ENCODE results near the gene CTXN1.
A peak's percentile ranks its signal among the peaks of the same experiment; 100 is the strongest.

Gene CTXN1

DNA sequence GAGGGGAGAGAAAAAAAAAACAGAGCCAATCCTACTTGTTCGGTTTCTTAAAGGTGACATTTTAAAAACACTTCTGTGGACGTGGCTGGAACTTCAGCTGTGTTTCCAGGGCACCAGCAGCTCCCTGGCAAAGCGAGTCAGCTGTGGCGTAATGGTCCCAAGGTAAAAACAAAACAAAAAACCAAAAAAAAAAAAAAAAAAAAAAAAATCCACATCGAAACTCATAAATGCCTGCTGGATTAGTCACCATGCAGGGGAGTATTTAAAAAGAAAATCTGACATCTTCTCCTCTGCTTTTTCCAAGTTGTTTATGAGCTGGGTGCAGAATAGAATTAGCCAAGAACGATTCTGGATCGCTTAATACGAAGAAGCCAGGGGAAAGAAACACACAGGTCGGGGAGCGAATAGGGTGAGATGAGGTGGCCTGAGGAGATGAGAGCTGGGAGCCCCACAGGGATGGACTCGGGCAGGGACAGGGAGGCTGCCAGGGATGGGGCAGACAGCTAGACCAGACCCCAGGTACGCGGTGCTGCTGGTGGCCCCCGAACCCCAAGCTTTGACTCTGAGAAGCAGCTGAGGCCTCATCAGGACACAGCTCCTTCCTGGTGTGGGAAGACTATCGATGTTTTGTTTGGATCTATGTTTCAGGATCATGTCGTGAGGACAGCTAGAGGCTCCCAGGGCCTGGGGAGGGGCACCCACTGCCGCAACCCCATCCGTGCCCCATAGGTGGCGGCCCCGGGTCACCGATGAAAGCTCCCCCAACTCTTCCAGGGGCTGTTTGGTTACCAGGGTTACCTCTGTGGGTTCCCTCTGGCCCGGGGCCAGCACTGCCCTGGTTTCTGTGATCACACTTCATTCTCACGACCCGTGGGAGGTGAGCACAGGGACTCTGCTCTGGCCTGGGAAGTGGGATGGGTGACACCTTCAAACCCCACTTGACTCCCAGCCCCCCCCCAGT lies 3.1 kb upstream of the CTXN1 start:
- no peak overlapping the region for H3K4me3 ChIP-seq (ENCODE audit: low read length)
- TF ChIP-seq, protein P1, sequence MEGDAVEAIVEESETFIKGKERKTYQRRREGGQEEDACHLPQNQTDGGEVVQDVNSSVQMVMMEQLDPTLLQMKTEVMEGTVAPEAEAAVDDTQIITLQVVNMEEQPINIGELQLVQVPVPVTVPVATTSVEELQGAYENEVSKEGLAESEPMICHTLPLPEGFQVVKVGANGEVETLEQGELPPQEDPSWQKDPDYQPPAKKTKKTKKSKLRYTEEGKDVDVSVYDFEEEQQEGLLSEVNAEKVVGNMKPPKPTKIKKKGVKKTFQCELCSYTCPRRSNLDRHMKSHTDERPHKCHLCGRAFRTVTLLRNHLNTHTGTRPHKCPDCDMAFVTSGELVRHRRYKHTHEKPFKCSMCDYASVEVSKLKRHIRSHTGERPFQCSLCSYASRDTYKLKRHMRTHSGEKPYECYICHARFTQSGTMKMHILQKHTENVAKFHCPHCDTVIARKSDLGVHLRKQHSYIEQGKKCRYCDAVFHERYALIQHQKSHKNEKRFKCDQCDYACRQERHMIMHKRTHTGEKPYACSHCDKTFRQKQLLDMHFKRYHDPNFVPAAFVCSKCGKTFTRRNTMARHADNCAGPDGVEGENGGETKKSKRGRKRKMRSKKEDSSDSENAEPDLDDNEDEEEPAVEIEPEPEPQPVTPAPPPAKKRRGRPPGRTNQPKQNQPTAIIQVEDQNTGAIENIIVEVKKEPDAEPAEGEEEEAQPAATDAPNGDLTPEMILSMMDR (conservative IDR thresholded peaks at IDR 0.05; ENCODE audit: low read depth, low read length) = peak; percentile 56
- DNase-seq (ENCODE audit: low read depth) = peak; percentile 35

DNA sequence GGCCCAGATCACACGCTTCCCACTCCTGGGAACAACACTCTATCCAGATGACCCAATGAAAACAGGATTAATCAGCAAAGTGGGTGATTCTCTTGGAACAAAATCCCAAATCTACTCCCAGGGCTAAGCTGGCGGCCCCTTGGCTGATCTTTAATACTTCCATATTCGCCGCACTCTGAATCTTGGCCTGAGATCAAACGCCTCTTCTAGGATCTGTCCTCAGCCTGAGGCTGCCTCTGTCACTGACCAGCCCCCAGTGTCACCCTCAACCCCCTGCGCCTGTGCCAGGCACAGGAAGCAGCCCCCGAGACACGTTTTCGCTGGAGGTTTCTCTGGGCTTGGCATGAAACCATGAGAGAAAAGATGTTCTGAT lies 2.4 kb upstream of the CTXN1 start:
- DNase-seq (ENCODE audit: low read depth) = no peak
- TF ChIP-seq, protein P1 (conservative IDR thresholded peaks at IDR 0.05; ENCODE audit: low read depth, low read length) = no peak
- no peak overlapping the region for H3K4me3 ChIP-seq (ENCODE audit: low read length)

DNA sequence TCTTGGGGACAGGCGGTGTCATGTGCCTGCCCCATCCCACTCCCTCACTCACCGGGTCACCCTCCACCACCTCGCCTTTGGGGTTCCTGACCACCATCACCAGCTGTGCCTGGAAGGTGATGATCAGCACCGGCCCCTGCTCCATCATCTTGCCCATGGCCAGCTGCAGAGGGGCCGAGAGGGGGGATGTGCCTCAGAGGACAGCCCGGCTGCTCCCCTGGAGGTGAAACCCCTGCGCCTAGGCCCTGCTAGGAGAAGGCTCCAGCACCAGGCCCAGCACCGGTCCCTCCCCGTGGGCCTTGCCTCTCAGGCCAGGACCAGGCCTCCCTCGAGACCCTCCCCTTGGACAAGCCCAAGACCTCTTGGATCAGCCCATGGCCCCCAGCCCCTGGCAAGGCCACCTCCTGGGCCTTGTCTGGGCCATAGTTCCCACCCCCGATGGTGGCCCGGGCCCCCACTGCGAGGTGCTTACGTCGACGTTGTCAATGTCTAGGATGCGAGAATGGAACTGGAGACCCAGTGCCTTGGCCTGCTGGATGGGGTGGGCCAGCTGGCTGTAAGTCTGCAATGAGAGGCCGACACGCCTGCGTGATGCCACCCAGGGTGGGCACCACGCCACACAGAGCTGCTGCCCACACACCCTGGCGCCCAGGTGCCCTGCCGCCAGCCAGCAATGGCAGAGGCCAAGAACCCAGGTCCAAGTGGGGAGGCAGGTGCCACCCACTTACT lies 1.8 kb upstream of the CTXN1 start:
- no peak for DNase-seq (ENCODE audit: low read depth)
- TF ChIP-seq, protein P1 (conservative IDR thresholded peaks at IDR 0.05; ENCODE audit: low read depth, low read length) = no peak
- no peak overlapping the region for H3K4me3 ChIP-seq (ENCODE audit: low read length)

DNA sequence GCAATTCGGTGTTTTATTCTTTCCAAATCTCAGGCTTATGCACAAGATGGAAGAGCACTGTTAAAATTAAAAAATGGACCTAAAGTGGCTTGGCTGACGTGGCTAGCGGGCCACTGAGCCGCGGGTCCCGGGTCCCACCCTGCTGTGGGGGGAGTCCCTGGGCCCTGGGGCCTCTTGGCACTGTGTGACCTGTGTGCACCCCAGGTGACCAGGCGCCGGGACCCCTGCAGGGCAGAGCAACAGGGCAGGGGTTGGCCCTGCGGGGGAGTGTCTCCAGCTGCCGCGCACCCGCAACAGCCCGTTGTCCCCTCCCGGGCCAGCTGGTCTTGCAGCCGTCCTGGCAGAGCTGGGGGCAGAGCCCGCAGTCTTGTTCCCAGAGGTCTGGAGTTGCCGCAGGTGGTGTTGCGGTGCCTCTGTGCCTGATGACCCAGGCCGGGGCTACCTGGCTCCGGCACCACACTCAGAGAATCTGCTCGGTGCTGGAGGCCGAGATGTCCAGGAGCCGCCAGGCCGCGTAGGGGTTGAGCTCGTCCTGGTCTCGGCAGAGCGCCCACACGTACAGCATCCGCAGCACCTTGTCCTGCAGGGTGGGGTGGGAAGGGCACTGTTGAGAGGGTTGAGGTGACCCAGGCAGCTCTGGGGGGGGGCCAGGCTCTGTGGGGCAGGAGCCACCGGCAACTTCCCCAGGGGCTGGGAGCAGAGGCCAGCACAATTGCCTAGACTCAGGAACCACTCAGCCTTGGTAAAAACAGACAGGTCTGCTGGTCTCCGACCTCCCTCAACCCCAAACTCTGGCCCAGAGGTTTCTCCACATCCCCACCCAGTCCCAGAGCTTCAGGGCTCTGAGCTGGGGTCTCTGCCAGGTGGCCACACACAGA lies 1.0 kb upstream of the CTXN1 start:
- TF ChIP-seq, protein P1 (conservative IDR thresholded peaks at IDR 0.05; ENCODE audit: low read depth, low read length) = no peak
- DNase-seq (ENCODE audit: low read depth) = no peak
- no peak overlapping the region for H3K4me3 ChIP-seq (ENCODE audit: low read length)

DNA sequence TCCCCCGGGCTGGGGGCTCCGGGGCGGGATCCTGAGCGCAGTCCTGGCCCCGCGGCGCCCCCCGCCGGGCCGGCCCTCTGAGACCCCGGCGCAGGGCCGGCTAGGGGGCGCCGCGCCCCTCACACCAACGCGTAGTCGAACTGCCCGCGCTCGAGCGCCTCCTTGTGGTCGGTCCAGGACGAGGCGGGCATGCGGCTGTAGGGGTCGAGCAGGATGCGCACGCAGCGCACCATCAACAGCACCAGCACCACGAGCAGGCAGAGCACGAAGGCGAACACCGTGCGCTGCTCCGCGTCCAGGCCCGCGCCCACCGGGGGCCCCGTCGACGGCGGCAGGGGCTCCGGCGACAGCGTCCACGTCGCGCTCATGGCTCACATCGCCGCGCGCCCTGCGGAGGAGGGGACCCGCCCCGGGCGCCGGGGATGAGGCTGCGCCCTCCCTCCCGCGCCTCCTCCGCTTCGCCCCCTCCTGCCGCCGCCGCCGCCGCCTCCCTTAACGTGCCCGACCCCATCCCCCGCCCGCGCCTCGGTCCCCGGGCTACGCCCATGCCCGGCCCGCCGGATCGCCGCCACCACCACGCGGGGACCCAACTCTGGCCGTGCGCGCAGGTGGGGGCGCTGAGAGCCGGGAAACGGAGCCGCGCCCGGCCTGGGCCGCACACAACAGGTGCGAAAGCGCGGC lies 624 bp downstream of the CTXN1 start:
- peak overlapping the region; percentile 17 for H3K4me3 ChIP-seq (ENCODE audit: low read length)
- no peak for DNase-seq (ENCODE audit: low read depth)
- TF ChIP-seq, protein P1 (conservative IDR thresholded peaks at IDR 0.05; ENCODE audit: low read depth, low read length) = peak; percentile 81

DNA sequence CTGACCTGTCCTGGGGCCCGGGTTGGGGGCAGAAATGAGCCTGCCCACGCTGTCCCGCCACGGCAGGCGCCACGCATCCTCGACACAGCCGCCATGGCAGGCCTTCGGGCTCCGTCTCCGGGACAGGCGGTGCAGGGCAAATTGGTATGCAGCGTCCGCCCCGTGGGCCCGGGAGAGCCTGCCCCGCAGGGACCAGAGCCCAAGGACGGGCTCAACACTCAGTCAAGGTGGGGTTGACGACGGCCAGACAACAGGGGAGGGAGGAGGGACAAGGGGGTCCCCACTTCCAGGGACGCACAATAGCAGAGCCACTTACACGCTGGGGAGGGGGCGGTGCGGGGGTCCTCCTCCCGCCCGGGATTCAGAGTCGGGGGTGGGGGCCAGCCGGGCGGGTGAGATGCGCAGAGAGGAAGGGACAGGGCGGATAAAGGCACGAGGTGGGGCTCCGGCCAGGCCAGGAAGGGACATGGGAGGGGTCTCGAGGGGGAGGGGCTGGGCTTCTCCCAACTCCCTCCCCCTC lies 1.2 kb downstream of the CTXN1 start:
- DNase-seq (ENCODE audit: low read depth) = no peak
- peak overlapping the region; percentile 12 for H3K4me3 ChIP-seq (ENCODE audit: low read length)
- TF ChIP-seq, protein P1 (conservative IDR thresholded peaks at IDR 0.05; ENCODE audit: low read depth, low read length) = no peak
